ENCODE results near the gene TMBIM1.

- TF ChIP-seq POLR2A (IDR thresholded peaks at IDR 0.05): no peak
- no peak for TF ChIP-seq CTCF (IDR thresholded peaks at IDR 0.05)
Measured at GRCh38 chr2:218307415-218308090, 15.2 kb upstream of the TMBIM1 start.
